ENCODE measurements around the gene MDFIC2. TPM values are rescaled to one million over a fixed set of nuclear protein-coding genes. Genes with fewer than 3 reads are reported as not detected.
"Not testable (repeated sequence)": the region's sequence is repeated elsewhere in the genome, so short reads cannot be mapped to it uniquely, and the experiment has no call there.

MDFIC2 gene
- total RNA-seq: not detected

DNA sequence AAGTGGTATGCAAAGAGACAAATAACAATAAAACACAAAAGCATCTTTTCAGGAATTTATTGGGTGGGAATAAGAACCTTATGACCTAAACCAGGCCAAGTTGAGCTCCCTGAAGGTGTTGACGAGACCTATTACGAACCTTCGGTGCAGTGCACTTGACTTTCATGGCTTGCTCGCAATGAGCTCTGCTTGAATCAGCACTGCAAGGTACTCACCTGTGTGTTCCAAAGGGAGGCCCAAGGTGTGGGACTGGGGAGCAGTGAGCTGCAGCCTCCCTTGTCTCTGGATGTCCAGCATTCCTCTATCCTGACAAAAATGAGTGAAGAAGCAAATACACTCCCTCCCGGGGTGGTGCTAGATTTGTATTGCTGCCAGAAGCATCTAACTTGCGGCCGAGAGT is at the start of gene MDFIC2:
Gene MDFIC2 (minus strand): TSS at position 303 of the 400 bp plus-strand sequence. CDS start 665 bp downstream, outside the sequence.
- intact Hi-C loops (cut with DNase I): no loop called here
- no peak for ATAC-seq

GRCh38 chr3:70360979-70361760 is 48.7 kb upstream of the MDFIC2 start:
- ATAC-seq (no peak), DNase-seq (ENCODE audit: low spot score) (no peak)
- intact Hi-C loops (cut with DNase I): no loop called here

More for the DNA sequence above, at the start of gene MDFIC2:
- no peak for DNase-seq (ENCODE audit: low spot score)

DNA sequence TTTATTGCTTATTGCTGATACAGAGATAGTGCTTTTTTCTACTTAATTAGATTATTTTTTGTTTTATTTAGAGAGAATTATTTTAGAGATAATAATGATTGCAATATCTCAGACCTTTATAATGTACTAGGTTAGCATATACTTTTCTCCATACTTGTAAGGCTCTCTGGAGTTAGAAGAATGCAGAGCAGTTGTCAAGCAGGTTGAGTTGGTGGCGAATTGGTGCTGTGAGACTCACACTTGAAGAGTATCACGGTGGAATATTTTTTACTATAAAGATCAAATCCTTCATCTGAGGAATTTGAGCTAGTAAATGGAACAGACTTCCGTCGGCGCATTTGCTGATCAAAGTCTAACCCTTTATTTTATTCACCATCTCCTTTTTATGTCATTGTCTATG is 47.3 kb upstream of the MDFIC2 start:
- no peak for ATAC-seq
- no peak for DNase-seq (ENCODE audit: low spot score)
- intact Hi-C loops (cut with DNase I): no loop called here

GRCh38 chr3:70358978-70359580 is 46.6 kb upstream of the MDFIC2 start:
- intact Hi-C loops (cut with DNase I): no loop called here
- no peak for DNase-seq (ENCODE audit: low spot score)
- no peak for ATAC-seq

- DNase-seq (ENCODE audit: low spot score): no peak
- intact Hi-C loops (cut with DNase I): no loop called here
Measured at GRCh38 chr3:70352215-70352614, 39.8 kb upstream of the MDFIC2 start.

GRCh38 chr3:70342149-70342548 is 29.7 kb upstream of the MDFIC2 start:
- DNase-seq (ENCODE audit: low spot score) (no peak), ATAC-seq (no peak)
- intact Hi-C loops (cut with DNase I): no loop called here

More at GRCh38 chr3:70352215-70352614, 39.8 kb upstream of the MDFIC2 start:
- no peak for ATAC-seq

DNA sequence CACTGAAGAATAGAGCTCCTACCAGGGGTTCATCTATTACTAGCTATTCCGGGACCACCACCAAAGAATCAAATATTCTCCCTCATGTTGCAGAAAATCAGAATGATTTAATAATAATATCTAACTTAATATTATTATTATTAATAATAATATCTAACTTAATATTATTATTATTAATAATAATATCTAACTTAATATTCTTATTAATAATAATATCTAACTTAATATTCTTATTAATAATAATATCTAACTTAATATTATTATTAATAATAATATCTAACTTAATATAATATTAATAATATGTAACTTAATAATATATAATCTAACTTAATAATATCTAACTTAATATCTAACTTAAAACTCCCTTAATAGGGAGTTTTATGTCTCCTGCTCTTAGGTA is 24.4 kb upstream of the MDFIC2 start:
- DNase-seq (ENCODE audit: low spot score); ATAC-seq; intact Hi-C loops (cut with DNase I): not testable (repeated sequence)

DNA sequence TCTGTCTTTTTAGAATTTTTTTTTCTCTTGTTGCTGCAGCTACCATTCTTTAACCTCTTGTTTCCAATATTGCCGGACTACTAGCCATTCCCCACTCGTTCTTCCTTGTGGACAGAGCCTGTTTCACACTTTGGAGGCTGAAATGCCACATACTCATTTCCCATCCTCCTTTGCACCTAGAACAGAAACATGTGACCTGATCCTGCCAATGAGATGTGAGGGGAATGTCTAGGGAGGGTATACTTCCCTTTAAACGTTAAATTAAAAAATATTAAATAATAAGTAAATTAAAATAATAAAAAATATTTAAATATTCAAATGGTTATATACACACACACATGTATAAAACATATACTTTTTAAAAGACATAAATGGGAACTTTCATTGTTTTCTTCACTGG is 20.6 kb upstream of the MDFIC2 start:
- DNase-seq (ENCODE audit: low spot score): no peak
- intact Hi-C loops (cut with DNase I): no loop called here
- no peak for ATAC-seq

- intact Hi-C loops (cut with DNase I): no loop called here
- DNase-seq (ENCODE audit: low spot score): no peak
- no peak for ATAC-seq
Measured at GRCh38 chr3:70315021-70315420, 2.6 kb upstream of the MDFIC2 start.

GRCh38 chr3:70310809-70311208 is 1.6 kb downstream of the MDFIC2 start:
- DNase-seq (ENCODE audit: low spot score) (no peak), ATAC-seq (no peak)
- intact Hi-C loops (cut with DNase I): no loop called here

DNA sequence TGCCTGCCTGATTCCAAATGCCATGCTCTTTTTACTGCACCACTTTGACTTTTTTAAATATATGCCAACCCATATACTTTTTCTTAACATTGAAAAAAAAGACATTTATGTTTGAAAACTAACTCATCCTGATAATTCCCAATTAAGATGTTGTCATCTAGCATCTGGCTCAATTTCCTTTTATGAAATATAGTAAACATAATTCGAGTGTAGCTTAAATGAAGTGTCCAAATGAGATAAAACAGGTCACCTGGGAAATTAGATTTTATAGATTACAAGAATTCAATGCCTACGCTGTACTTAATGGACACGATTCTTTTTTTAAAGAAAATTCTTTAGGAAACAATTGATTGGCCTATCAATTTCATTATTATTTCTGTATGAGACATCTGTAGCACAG is 2.8 kb downstream of the MDFIC2 start:
- DNase-seq (ENCODE audit: low spot score): no peak
- no peak for ATAC-seq
- intact Hi-C loops (cut with DNase I): no loop called here

DNA sequence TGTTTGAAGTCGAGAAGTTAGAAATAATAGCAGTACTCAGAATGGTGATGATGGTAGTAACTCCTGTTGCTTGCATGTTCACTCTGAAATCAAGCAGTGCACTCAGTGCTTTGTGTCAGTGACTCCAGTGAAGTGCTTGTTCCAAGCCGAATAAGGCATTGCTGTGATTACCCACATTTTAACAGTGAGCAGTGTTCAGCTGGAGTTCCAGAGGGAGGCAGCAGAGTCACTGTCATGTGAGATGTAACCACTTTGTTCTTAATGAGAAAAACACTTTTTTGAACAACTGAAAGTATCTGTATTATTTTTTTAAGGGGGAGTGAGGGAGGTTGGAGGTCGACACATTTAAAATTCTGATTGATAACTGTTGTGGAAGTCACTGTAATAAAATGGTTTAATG is 3.7 kb downstream of the MDFIC2 start:
- intact Hi-C loops (cut with DNase I): no loop called here
- DNase-seq (ENCODE audit: low spot score) (no peak), ATAC-seq (no peak)

- intact Hi-C loops (cut with DNase I): no loop called here
- DNase-seq (ENCODE audit: low spot score): no peak
- ATAC-seq: no peak
Measured at GRCh38 chr3:70306736-70307135, 5.7 kb downstream of the MDFIC2 start.

DNA sequence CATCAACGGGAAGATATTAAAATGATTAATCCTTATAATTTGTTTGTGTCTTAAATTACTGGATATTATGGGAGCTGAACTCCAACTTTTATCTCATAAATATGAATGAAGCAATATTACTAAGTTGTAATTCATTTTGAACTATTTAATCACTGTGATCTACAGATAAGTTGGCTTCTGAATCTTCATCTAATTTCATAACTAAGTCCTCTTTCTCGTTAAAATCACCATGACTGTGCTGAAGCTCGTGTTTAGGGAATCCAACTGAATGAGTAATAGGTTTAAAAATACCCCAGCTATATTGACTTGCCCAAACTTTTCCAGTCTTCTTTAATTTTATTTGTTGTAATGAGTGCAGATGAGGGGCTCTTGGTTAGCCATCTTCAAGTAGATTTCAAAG is 14.1 kb downstream of the MDFIC2 start:
- DNase-seq (ENCODE audit: low spot score): no peak
- intact Hi-C loops (cut with DNase I): no loop called here
- no peak for ATAC-seq

DNA sequence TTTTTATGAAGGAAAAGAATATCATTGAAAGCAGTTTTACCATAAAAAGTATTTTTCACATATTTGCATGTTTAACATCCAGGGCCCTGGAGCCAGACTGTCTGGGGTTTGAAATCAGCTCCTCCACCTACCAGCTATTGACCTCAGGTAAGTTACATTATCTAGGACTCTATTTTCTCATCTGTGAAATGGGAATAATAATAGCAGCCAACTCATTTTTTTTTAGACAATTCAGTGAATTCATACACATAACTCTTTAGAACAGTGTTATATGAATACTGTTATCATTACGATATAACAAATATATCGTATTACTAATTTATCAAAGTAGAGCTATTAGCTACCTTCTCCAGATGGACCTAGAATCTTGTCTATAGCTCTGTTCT is 21.3 kb downstream of the MDFIC2 start:
- ATAC-seq (no peak), DNase-seq (ENCODE audit: low spot score) (no peak)
- intact Hi-C loops (cut with DNase I): no loop called here

DNA sequence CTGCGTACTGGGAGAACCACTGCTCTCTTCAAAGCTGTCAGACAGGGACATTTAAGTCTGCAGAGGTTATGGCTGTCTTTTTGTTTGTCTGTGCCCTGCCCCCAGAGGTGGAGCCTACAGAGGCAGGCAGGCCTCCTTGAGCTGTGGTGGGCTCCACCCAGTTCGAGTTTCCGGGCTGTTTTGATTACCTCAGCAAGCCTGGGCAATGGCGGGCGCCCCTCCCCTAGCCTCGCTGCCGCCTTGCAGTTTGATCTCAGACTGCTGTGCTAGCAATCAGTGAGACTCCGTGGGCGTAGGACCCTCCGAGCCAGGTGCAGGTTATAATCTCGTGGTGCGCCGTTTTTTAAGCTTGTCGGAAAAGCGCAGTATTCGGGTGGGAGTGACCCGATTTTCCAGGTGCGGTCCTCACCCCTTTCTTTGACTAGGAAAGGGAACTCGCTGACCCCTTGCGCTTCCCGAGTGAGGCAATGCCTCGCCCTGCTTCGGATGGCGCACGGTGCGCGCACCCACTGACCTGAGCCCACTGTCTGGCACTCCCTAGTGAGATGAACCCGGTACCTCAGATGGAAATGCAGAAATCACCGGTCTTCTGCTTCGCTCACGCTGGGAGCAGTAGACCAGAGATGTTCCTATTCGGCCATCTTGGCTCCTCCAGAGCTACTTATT is 21.9 kb downstream of the MDFIC2 start:
- ATAC-seq; intact Hi-C loops (cut with DNase I); DNase-seq (ENCODE audit: low spot score): not testable (repeated sequence)

DNA sequence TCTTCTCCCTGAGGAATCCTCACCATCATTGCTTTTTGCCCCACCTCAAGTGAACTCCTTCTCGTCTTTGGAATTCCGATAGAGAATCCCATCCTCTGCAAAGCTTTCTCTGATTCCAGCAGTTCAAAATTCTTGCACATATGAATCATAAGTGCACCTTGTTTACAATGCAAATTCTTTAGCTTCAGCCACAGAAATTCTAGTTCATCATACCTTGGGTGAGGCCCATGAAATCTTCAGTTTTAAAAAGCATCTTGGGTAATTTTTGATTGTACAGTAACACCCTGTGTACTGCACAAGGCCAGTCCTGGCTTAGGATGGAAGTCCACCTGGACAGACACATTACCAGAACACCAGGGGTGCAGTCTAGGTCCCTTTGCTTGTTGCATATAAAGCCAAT is 30.8 kb downstream of the MDFIC2 start:
- intact Hi-C loops (cut with DNase I): no loop called here
- no peak for ATAC-seq
- DNase-seq (ENCODE audit: low spot score): no peak

DNA sequence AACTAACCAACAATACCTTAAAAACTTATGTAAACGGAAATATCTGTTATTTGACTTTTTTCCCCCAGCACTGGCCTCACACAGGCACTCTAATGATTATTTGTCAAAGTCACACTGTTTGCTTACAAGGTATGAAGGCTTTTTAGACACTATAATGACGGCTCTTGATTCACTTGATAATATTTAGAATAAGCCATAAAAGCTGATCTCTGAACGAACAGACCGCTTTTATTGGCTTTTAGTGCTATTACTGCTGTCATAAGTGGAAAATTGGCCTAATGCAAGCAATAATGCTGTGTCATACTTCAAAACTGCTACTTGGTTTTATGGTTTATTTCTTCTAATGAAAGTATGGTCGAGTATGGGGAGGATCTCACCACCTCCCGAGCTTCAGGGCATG is 35.1 kb downstream of the MDFIC2 start:
- DNase-seq (ENCODE audit: low spot score): no peak
- no peak for ATAC-seq
- intact Hi-C loops (cut with DNase I): no loop called here

DNA sequence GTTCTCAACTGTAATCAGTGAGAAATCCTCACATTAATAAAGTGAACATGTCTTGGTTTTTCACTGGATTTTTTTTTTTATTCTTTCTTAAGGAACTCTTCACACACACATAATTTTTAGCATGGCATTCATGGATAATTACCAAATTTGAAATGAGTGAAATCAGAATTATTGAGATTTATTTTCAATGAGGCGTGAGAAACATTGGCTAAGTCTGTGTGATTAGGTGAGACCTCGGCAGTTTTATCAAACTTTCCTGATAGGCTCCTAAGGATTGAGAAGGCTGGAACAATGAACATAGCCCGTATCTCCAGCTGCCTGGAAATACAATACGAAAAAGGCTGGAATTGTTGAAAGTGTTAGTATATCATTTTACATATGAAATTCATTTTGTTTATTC is 35.5 kb downstream of the MDFIC2 start:
- ATAC-seq (no peak), DNase-seq (ENCODE audit: low spot score) (no peak)
- intact Hi-C loops (cut with DNase I): no loop called here

DNA sequence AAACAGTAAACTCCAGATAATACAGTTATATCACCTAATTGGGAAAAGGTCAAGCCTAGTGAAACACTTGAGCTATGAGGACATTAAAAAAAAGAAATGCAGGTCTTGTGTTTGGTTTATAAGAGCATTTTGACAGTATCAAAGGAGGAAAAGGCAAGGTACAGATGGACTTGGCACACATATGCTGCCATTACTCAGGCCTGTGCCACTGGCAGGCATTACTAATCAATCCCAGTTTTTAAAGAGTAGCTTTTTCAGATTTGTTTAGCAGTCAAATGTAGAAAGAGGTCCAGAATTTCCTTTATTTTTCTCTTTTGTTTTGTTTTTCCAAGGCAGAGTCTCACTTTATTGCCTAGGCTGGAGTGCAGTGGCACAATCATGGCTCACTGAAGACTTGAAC is 38.9 kb downstream of the MDFIC2 start:
- ATAC-seq (no peak), DNase-seq (ENCODE audit: low spot score) (no peak)
- intact Hi-C loops (cut with DNase I): loop anchor here (5.0 kb wide), 1 partner anchor 791 kb away; no protein-coding TSS in a partner anchor

Measured in sciatic nerve (tissue), 2 donors.